ENCODE data around the gene PHLDB2.

Gene PHLDB2

GRCh38 chr3:111978583-111979433 is 119.7 kb downstream of the PHLDB2 start, which contains the start of gene ABHD10:
Gene ABHD10, plus strand, starts transcription at chr3:111979026. Its CDS starts 36 bp downstream, at chr3:111979062.
- peak within 1 kb of the TSS; percentile 62 to 88 (median 74) for H3K4me2 ChIP-seq
- H3K27me3 ChIP-seq, result no peaks in the 10 kb centered on the region
- peak in 2 of 11 experiments; percentile 41 to 66; a peak in 4 of 22 replicates for TF ChIP-seq Cebpa-rat (IDR thresholded peaks at IDR 0.05)
- peak within 1 kb of the TSS; percentile 78 to 95 (median 89) for H3K9ac ChIP-seq
- H3K4me3 ChIP-seq, result peak within 1 kb of the TSS; percentile 75 to 97 (median 87)
- H3K27ac ChIP-seq, result peak within 1 kb of the TSS; percentile 66 to 93 (median 89)
- peaks cover 0 to 28% (median 6%) of the 10 kb centered on the region in 11 experiments; a peak in 19 of 22 replicates for H3K36me3 ChIP-seq
- peaks cover 0 to 26% (median 7%) of the 10 kb centered on the region in 11 experiments; a peak in 9 of 22 replicates for H4K20me1 ChIP-seq
- peaks cover 14 to 31% (median 24%) of the 10 kb centered on the region in 10 experiments for H3K4me1 ChIP-seq
- no peaks in the 10 kb centered on the region for H3K9me3 ChIP-seq (replicated peaks in 1 of 11)

- Histone ChIP-seq H3K27ac (peak overlapping the region; percentile 66 to 93 (median 89)), H3K36me3 (peaks cover 0 to 36% (median 10%) of the 10 kb centered on the region in 11 experiments; a peak in 20 of 22 replicates), H3K9ac (peak overlapping the region; percentile 78 to 95 (median 89)), H3K4me1 (peaks cover 14 to 31% (median 24%) of the 10 kb centered on the region in 10 experiments), H3K9me3 (replicated peaks in 1 of 11) (no peaks in the 10 kb centered on the region), H3K4me3 (peak overlapping the region; percentile 75 to 97 (median 87)), H4K20me1 (peaks cover 0 to 34% (median 7%) of the 10 kb centered on the region in 11 experiments; a peak in 9 of 22 replicates), H3K4me2 (peak overlapping the region; percentile 62 to 88 (median 74)), H3K27me3 (no peaks in the 10 kb centered on the region)
- no peak for TF ChIP-seq Cebpa-rat (IDR thresholded peaks at IDR 0.05)
These were observed 120.5 kb downstream of the PHLDB2 start for GRCh38 chr3:111979434-111980038.

DNA sequence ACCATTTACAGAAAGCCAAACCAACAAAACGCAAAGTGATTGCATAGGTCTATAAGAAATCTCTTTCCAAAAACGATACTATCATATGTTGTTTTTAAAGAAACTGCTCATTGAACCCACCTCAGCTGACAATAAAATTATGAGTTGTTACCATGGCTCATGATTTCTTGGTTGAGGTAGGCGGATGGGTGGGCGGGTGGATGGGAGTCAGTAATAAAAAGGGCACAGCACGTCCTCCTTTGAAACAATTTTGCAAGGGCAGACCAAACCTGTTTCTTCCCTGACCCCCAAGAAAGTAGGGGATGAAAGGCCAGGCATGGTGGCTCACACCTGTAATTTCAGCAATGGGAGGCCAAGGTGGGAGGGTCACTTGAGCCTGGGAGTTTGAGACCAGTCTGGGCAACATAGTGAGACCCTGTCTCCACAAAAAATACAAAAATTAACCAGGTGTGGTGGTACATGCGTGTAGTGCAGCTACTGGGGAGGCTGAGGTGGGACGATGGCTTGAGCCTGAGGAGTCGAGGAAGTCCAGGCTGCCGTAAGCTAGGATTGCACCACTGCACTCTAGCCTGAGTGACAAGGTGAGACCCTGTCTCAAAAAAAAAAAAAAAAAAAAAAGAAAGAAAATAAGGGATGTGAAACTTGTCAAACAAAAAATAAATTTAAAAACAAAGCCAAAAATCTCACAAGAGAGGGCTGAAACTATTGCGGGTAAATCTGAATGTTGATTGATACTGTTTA is 121.8 kb downstream of the PHLDB2 start:
- Histone ChIP-seq H3K27me3 (no peaks in the 10 kb centered on the region), H3K4me3 (peak overlapping the region in 8 of 10 experiments; percentile 1 to 93 (median 50); a peak in 9 of 20 replicates), H4K20me1 (peaks cover 0 to 44% (median 9%) of the 10 kb centered on the region in 11 experiments; a peak in 11 of 22 replicates), H3K36me3 (peaks cover 0 to 47% (median 20%) of the 10 kb centered on the region in 11 experiments; a peak in 20 of 22 replicates), H3K27ac (no peak overlapping the region), H3K4me2 (peak overlapping the region; percentile 62 to 88 (median 74)), H3K9me3 (replicated peaks in 1 of 11) (no peaks in the 10 kb centered on the region), H3K9ac (no peak overlapping the region), H3K4me1 (peaks cover 14 to 31% (median 24%) of the 10 kb centered on the region in 10 experiments)
- TF ChIP-seq Cebpa-rat (IDR thresholded peaks at IDR 0.05), result no peak

DNA sequence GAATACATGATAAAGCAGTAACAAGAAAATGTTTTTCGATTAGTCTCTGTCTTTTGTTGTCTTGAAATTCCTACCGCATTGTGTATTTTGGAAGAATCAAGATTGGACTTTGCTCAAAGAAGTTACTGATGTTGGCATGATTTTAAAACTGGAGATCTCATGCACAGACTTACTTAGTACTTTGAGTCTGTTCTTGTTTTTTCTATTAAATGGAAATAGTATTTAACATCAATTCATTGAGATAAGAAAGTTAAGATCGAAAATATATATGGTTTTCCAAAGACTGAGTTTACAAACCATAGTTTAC is 122.3 kb downstream of the PHLDB2 start:
- peaks cover 0 to 53% (median 26%) of the 10 kb centered on the region in 11 experiments; a peak in 20 of 22 replicates for H3K36me3 ChIP-seq
- peak overlapping the region; percentile 62 to 88 (median 74); a peak in 19 of 22 replicates for H3K4me2 ChIP-seq
- peaks cover 14 to 31% (median 24%) of the 10 kb centered on the region in 10 experiments for H3K4me1 ChIP-seq
- TF ChIP-seq Cebpa-rat (IDR thresholded peaks at IDR 0.05), result no peak
- H3K9ac ChIP-seq, result no peak overlapping the region
- H3K9me3 ChIP-seq (replicated peaks in 1 of 11), result no peaks in the 10 kb centered on the region
- H4K20me1 ChIP-seq, result peaks cover 0 to 44% (median 9%) of the 10 kb centered on the region in 11 experiments; a peak in 12 of 22 replicates
- H3K4me3 ChIP-seq, result no peak overlapping the region
- H3K27me3 ChIP-seq, result no peaks in the 10 kb centered on the region
- H3K27ac ChIP-seq, result no peak overlapping the region

DNA sequence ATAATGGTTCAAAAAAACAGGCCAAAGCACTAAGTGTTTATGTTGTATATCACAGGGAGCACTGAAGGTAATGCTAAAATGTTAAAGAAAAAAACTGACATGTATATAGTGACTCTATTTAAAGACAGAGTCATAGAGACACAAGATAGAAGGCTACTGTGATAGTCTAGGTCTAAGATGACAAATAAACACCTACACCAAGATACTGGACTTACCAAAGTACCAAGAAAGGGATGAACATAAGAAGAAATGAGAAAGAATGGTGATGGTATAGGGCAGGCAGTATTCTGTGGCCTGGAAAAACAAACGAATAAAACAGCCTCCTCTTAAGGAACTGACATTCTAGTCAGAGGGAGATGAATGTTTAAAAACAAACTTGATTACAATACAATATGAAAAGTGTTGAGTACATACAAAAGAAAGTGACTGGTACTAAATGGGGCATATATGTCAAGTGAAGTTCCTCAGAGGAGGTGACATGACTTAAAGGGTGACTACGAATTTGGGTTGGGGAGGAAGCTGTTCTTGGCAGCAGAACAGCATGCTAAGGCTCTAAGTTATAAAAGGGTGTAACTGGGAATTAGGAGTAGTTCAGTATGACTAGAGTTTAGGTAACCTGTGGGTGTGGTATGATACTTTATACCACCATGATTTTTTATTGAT is 125.7 kb downstream of the PHLDB2 start:
- H4K20me1 ChIP-seq, result peaks cover 5 to 69% (median 23%) of the 10 kb centered on the region in 11 experiments; a peak in 16 of 22 replicates
- TF ChIP-seq Cebpa-rat (IDR thresholded peaks at IDR 0.05), result no peak
- peaks cover 25 to 84% (median 51%) of the 10 kb centered on the region in 11 experiments for H3K36me3 ChIP-seq
- no peak overlapping the region for H3K27ac ChIP-seq
- no peaks in the 10 kb centered on the region for H3K27me3 ChIP-seq
- no peaks in the 10 kb centered on the region for H3K9me3 ChIP-seq (replicated peaks in 1 of 11)
- H3K4me2 ChIP-seq, result no peak overlapping the region
- no peak overlapping the region for H3K4me3 ChIP-seq
- peaks cover 12 to 25% (median 22%) of the 10 kb centered on the region in 10 experiments for H3K4me1 ChIP-seq
- H3K9ac ChIP-seq, result no peak overlapping the region

GRCh38 chr3:111986800-111987199 is 127.7 kb downstream of the PHLDB2 start:
- Histone ChIP-seq H3K9ac (no peak overlapping the region), H3K4me3 (no peak overlapping the region), H4K20me1 (peaks cover 5 to 58% (median 19%) of the 10 kb centered on the region in 11 experiments; a peak in 15 of 22 replicates), H3K4me2 (no peak overlapping the region), H3K4me1 (peaks cover 0 to 5% (median 2%) of the 10 kb centered on the region in 10 experiments; a peak in 7 of 20 replicates), H3K27me3 (no peaks in the 10 kb centered on the region), H3K36me3 (peaks cover 38 to 91% (median 64%) of the 10 kb centered on the region in 11 experiments), H3K27ac (no peak overlapping the region), H3K9me3 (replicated peaks in 1 of 11) (no peaks in the 10 kb centered on the region)
- TF ChIP-seq Cebpa-rat (IDR thresholded peaks at IDR 0.05), result no peak

DNA sequence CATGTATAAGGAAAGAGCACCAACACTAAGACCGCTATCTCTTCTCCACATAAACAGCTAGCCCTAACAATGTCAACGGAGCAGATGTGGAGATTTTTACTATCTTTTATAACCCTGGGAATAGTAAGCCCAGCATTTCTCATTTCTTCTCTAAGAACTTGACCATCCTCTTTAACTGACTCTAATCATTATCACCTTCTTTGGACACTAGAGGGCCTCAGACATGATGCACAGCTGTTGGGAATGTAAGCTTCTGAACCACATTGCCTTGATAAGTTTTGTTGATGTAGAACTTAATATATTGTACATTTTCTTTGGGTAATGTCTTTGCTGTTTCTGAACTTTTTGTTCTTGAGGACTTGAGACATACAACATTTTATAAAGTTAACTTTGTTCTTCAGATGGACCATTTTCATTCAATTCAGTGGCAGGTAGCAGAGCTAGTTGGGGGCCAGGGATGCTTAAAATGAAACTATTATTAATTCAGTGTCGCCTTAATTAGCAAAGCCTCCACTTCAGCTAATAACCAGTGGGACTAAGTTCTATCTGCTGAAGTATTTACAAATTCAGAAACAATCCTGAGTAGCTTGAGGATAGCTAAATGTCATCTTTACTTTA is 130.1 kb downstream of the PHLDB2 start:
- no peak overlapping the region for H3K4me3 ChIP-seq

DNA sequence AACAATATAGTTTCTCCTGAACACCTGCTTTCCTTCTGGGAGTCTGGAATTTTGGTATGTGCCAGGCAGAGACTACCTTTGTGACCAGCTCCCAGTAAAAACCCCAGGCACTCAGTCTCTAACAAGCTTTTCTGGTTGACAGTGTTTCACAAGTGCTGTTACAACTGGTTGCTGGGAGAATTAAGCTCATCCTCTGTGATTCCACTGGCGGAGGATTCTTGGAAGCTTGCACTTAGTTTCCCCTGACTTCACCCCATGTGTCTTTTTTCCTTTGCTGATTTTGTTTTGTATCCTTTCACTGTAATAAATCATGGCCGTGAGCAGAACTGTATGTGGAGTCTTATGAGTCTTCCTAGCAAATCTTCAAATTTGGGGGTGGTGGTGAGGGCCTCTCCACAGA is 134.0 kb downstream of the PHLDB2 start:
- H3K27ac ChIP-seq, result no peak overlapping the region
- H3K36me3 ChIP-seq, result peaks cover 32 to 58% (median 39%) of the 10 kb centered on the region in 11 experiments
- H3K9ac ChIP-seq, result no peak overlapping the region
- peaks cover 10 to 15% (median 14%) of the 10 kb centered on the region in 11 experiments for H3K27me3 ChIP-seq
- no peak overlapping the region for H3K4me2 ChIP-seq
- H3K4me3 ChIP-seq, result no peak overlapping the region
- no peaks in the 10 kb centered on the region for H3K4me1 ChIP-seq
- peaks cover 0 to 16% (median 12%) of the 10 kb centered on the region in 11 experiments; a peak in 12 of 22 replicates for H4K20me1 ChIP-seq
- no peak for TF ChIP-seq Cebpa-rat (IDR thresholded peaks at IDR 0.05)
- no peaks in the 10 kb centered on the region for H3K9me3 ChIP-seq (replicated peaks in 1 of 11)

More for the DNA sequence above, 130.1 kb downstream of the PHLDB2 start:
- H4K20me1 ChIP-seq, result peaks cover 5 to 50% (median 17%) of the 10 kb centered on the region in 11 experiments; a peak in 15 of 22 replicates
- no peak overlapping the region for H3K27ac ChIP-seq
- no peak overlapping the region for H3K9ac ChIP-seq
- no peak overlapping the region for H3K4me2 ChIP-seq
- peaks cover 51 to 89% (median 71%) of the 10 kb centered on the region in 11 experiments for H3K36me3 ChIP-seq
- no peaks in the 10 kb centered on the region for H3K9me3 ChIP-seq (replicated peaks in 1 of 11)
- H3K27me3 ChIP-seq, result no peaks in the 10 kb centered on the region
- TF ChIP-seq Cebpa-rat (IDR thresholded peaks at IDR 0.05), result no peak
- H3K4me1 ChIP-seq, result no peaks in the 10 kb centered on the region

All from BLaER1 treated with 17β-estradiol and CSF1 and Interleukin-3, amounts not matched to agents 10 nM and 100 nM (cell line).